ENCODE results near the gene CMBL. TPM values are rescaled to one million over a fixed set of nuclear protein-coding genes. Genes with fewer than 3 reads are reported as not detected.

Gene CMBL
- total and polyA plus RNA-seq, 2 of the 13 experiments (the other 11 are each of a cell fraction or from before 2014, with no cell fraction given): 11.5 to 17.0 TPM

DNA sequence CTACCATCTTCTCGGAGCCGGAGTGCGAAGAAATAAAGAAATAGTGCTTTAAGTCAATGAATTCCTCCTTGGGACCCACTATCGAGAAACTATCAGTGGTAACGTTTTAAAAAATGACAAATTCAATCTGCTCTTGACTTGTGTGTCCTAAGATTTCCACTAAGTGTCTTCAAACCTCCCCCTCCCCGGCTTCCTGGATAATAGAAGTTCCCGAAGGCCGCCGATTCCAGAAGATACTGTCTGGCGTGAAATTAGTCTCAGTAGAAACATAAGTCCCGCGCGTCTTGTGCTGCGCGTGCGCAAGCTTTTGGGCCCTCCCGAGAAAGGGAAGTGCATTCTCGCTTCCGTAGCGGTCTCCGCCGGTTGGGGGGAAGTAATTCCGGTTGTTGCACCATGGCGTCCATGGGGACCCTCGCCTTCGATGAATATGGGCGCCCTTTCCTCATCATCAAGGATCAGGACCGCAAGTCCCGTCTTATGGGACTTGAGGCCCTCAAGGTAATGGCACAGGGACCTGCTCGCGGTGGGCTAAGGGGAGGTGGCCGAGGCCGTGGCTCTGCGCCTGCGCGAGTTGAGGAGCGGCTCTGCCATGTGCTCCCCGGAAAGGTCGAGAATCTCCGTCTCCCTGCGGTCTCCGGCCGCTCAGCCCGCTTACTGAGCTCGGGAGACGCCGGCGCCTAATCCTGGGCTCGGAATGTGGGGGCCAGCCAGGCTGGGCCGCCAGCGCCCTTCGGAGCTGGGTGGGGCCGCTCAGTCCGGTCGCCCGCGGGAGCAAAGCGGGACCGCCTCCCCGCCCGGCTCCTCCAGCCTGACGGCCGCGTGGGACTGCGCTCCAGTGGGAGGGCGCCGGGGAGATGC lies 57.5 kb downstream of the CMBL start, which contains the start of gene CCT5 (continued):
- TF ChIP-seq, protein P1, sequence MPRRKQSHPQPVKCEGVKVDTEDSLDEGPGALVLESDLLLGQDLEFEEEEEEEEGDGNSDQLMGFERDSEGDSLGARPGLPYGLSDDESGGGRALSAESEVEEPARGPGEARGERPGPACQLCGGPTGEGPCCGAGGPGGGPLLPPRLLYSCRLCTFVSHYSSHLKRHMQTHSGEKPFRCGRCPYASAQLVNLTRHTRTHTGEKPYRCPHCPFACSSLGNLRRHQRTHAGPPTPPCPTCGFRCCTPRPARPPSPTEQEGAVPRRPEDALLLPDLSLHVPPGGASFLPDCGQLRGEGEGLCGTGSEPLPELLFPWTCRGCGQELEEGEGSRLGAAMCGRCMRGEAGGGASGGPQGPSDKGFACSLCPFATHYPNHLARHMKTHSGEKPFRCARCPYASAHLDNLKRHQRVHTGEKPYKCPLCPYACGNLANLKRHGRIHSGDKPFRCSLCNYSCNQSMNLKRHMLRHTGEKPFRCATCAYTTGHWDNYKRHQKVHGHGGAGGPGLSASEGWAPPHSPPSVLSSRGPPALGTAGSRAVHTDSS (CRISPR knock-in tag; conservative IDR thresholded peaks at IDR 0.05): no peak
- no peak for TF ChIP-seq U2AF1 (optimal IDR thresholded peaks at IDR 0.05; ENCODE audit: low read depth, low read length)
- TF ChIP-seq ZNF143 (CRISPR knock-in tag; IDR thresholded peaks at IDR 0.05): 0 out of 2 replicates have a peak, but pooled peaks have one; percentile 5
- TF ChIP-seq, protein P2, sequence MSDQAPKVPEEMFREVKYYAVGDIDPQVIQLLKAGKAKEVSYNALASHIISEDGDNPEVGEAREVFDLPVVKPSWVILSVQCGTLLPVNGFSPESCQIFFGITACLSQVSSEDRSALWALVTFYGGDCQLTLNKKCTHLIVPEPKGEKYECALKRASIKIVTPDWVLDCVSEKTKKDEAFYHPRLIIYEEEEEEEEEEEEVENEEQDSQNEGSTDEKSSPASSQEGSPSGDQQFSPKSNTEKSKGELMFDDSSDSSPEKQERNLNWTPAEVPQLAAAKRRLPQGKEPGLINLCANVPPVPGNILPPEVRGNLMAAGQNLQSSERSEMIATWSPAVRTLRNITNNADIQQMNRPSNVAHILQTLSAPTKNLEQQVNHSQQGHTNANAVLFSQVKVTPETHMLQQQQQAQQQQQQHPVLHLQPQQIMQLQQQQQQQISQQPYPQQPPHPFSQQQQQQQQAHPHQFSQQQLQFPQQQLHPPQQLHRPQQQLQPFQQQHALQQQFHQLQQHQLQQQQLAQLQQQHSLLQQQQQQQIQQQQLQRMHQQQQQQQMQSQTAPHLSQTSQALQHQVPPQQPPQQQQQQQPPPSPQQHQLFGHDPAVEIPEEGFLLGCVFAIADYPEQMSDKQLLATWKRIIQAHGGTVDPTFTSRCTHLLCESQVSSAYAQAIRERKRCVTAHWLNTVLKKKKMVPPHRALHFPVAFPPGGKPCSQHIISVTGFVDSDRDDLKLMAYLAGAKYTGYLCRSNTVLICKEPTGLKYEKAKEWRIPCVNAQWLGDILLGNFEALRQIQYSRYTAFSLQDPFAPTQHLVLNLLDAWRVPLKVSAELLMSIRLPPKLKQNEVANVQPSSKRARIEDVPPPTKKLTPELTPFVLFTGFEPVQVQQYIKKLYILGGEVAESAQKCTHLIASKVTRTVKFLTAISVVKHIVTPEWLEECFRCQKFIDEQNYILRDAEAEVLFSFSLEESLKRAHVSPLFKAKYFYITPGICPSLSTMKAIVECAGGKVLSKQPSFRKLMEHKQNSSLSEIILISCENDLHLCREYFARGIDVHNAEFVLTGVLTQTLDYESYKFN (CRISPR knock-in tag; conservative IDR thresholded peaks at IDR 0.05): no peak; the same call in 1 of the 2 replicates
- peak; percentile 69; the same call in 1 of the 2 replicates for TF ChIP-seq ZNF451 (CRISPR knock-in tag; IDR thresholded peaks at IDR 0.05)
- TF ChIP-seq ZC3H13 (CRISPR knock-in tag; IDR thresholded peaks at IDR 0.05): 0 out of 2 replicates have a peak, but pooled peaks have one; percentile 22
- no peak for TF ChIP-seq ZSCAN22 (CRISPR knock-in tag; IDR thresholded peaks at IDR 0.05)
- TF ChIP-seq ZSCAN25 (CRISPR knock-in tag; IDR thresholded peaks at IDR 0.05): no peak
- peak; percentile 73; the same call in 1 of the 2 replicates for TF ChIP-seq DNMT3B (CRISPR knock-in tag; conservative IDR thresholded peaks at IDR 0.05)
- no peak for TF ChIP-seq ZNF552 (CRISPR knock-in tag; IDR thresholded peaks at IDR 0.05; ENCODE audit: borderline replicate concordance)
- TF ChIP-seq ZNF24 (IDR thresholded peaks at IDR 0.05): no peak
- TF ChIP-seq ZNF367 (CRISPR knock-in tag; IDR thresholded peaks at IDR 0.05; ENCODE audit: borderline replicate concordance): no peak
- TF ChIP-seq ARNTL (CRISPR knock-in tag; IDR thresholded peaks at IDR 0.05): peak; percentile 18; the same call in 1 of the 2 replicates
- no peak for TF ChIP-seq FOXM1 (CRISPR knock-in tag; IDR thresholded peaks at IDR 0.05)
- peak; percentile 84 for TF ChIP-seq GATAD1 (CRISPR knock-in tag; IDR thresholded peaks at IDR 0.05)
- TF ChIP-seq FOXC1 (CRISPR knock-in tag; IDR thresholded peaks at IDR 0.05; ENCODE audit: borderline replicate concordance): no peak
- TF ChIP-seq ZNF530 (CRISPR knock-in tag; IDR thresholded peaks at IDR 0.05; ENCODE audit: low read depth): no peak
- TF ChIP-seq NR1H2 (CRISPR knock-in tag; IDR thresholded peaks at IDR 0.05; ENCODE audit: borderline replicate concordance, low read depth): no peak
- TF ChIP-seq, protein P3, sequence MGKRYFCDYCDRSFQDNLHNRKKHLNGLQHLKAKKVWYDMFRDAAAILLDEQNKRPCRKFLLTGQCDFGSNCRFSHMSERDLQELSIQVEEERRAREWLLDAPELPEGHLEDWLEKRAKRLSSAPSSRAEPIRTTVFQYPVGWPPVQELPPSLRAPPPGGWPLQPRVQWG (CRISPR knock-in tag; IDR thresholded peaks at IDR 0.05; ENCODE audit: borderline replicate concordance, low read depth): no peak
- TF ChIP-seq NR2C2 (CRISPR knock-in tag; IDR thresholded peaks at IDR 0.05; ENCODE audit: borderline replicate concordance): peak; percentile 95
- TF ChIP-seq ZNF747 (CRISPR knock-in tag; IDR thresholded peaks at IDR 0.05; ENCODE audit: borderline replicate concordance): peak; percentile 50
- no peak for TF ChIP-seq NONO (IDR thresholded peaks at IDR 0.05)
- TF ChIP-seq NONO (CRISPR knock-in tag; conservative IDR thresholded peaks at IDR 0.05): no peak; the same call in 1 of the 2 replicates
- no peak for TF ChIP-seq HNF4A (CRISPR knock-in tag; IDR thresholded peaks at IDR 0.05)

Measured in HepG2 (cell line).